CD4-positive, alpha-beta T cell treated with Interferon gamma for 1 hour (primary cell): Measurements from ENCODE around the gene MRPS26.
A peak's percentile ranks its signal among the peaks of the same experiment; 100 is the strongest.
"Not testable (repeated sequence)": the region's sequence is repeated elsewhere in the genome, so short reads cannot be mapped to it uniquely, and the experiment has no call there.

ENCODE experiments used
- DNase-seq: peaks from one replicate; pipeline ENCODE4 v3.0.0-alpha.2; 2020

MRPS26 gene

DNA sequence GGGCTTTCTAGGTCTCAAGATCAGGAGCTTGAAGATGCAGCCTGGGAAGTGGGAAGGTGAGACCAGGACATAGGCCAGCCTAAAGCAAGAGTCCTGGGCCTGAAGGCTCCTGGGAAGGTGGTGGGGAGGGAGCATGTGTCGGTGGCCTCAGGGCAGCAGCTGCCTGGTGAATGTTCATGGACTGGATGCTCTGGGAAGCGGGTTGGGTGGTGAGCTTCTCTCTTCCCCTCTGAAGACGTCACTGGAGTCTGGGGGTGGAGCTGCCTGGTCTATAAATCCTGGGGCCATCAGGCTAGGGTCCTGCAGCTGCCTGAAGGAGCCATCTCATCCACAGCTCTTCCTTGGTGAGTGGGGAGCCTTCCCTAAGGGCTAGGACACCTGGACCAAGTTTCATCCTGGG lies 2.5 kb upstream of the MRPS26 start, which contains the start of gene GNRH2:
Gene GNRH2 (plus strand): TSS at position 301 of the 400 bp plus-strand sequence. CDS start 793 bp downstream, outside the sequence.
- DNase-seq, result no peak

DNA sequence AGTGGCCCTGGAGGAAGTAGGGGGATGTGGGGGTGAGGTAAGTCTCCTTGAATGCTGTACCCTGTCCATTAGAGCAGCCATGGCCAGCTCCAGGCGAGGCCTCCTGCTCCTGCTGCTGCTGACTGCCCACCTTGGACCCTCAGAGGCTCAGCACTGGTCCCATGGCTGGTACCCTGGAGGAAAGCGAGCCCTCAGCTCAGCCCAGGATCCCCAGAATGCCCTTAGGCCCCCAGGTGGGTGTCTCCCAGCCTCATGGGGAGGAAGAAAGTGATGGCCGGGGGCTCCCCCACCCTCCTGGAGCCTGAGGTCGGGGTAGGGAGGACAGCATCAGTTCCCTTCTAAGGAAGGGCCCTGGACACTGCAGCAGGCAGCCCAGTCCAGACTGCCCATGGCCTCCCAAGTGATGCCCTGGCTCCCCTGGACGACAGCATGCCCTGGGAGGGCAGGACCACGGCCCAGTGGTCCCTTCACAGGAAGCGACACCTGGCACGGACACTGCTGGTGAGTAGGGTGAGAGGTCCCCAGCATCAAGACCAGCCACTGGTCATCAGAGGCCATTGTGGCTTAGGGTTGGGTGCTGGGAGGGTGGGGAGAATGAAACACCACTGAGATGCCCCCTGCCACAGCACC lies 1.4 kb upstream of the MRPS26 start:
- no peak for DNase-seq

DNA sequence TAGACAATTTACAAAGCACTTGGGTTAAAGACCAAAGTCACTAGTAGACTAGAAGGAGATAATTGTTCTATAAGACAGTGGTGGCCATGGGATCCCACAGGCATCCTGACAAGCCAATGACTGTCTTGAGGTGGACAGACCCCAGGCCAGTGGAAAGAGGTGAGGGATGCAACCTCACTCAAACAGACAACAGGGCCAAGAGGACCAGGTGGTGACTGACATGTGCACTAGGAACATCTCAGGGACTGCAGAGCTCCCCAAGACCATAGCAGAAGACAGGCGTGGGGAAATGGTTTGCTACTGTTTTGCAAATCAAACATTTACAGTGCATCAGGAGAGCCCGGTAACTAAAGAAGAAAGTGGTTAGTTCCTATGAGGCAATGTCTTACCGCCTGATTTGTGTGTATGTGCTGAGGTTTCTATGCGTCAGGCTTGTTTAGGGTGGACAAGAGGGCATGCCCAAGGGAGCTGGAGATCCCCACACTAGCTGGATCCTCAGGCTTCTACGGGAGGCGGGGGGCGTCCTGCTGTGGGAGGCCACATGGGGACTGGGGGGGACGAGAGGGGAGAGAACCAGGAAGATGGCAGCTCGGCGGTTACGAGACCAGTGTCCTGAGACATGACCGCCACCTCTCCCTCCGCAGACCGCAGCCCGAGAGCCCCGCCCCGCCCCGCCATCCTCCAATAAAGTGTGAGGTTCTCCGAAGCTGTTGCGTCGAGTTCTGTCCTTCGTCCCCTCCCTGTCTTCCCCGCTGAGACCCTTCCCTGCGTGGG lies 623 bp upstream of the MRPS26 start:
- DNase-seq, result peak; percentile 55

DNA sequence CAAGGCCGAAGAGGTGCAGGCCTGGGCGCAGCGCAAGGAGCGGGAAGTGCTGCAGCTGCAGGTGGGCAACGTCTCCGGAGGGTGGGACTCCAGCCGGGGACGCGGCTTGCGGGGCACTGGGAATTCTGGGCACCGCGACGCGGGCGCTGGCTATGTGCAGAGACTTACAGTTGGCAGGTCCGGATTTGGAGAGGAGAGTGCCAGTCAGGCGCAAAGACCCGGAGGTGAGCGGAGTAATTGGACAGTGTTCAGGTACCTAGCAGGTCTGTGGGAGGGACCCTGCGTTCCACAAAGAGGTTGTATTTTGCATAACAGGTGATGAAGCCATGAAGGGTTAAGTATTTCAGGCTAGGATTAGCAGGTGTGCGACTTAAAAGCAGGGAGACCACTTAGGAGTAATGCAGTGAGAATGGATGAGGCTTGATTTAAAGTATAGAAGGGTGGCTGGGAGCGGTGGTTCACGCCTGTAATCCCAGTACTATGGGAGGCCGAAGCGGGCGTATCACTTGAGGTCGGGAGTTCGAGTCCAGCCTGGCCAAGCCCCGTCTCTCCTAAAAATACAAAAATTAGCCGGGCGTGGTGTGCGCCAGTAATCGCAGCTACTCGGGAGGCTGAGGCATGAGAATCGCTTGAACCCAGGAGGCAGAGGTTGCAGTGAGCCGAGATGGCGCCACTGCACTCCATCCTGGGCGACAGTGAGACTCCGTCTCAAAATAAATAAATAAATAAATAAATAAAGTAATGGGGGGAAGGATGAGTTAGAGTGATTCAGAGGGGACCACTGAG lies 1.0 kb downstream of the MRPS26 start:
- no peak for DNase-seq

DNA sequence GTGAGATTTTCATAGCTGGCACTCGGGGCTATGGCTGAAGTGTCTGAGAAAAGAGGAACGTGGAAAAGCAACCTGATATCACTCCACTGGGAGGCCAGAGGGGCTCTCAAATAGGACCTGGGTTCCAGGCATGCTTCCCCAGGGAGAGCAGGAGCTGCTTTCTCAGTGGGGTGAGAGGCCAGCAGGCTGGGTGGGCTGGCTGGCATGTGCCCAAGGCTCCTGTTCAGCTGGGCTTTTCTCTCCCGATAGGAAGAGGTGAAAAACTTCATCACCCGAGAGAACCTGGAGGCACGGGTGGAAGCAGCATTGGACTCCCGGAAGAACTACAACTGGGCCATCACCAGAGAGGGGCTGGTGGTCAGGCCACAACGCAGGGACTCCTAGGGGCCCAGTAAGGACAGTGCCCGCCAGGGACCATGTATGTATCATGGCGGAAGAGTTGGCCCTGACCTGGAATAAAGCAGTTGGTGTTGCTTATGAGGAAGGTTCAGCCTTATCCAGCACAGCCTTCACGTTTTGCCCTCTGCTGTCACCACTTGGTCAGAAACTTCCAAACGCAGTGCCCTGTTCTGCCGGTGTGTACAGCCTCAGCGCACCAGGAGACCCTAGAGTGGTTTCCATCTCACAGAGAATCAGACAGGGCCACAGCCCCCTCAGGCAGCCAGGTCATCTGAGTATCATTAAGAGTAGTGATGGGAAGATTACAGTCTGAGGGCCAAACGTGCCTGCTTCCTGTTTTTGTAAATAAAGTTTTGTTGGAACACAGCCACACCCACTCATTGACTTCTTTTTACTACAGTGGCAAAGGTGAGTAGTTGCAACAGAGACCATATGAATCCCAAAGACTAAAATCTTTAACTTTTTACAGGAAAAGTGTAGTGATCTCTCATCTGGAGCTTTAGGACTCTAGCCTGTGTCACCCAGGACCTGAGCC lies 1.9 kb downstream of the MRPS26 start:
- no peak for DNase-seq

DNA sequence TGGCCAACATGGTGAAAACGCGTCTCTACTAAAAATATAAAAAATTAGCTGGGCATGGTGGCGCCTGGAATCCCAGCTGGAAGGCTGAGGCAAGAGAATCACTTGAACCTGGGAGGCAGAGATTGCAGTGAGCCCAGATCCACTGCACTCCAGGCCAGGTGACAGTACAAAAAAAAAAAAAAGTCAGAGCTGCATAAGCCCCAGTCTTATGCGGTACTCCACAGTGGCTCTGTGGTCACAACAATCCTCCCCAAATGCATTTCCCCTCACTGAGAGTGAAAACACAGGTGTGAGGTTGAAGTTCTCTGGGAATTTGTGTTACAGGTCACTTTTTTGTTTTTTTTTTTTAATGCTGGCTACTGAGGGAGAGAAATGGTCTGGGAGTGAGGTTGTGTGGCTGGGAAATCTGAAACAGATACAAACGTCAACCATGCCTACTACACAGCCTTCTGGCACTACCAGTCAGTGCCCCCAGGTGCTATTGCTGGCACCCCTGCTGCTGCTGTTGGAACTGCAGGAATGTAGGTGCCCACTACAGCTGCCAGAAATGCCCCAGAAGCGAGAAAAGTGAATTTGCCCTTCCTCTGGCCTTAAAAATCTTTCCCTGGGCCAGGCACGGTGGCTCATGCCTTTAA lies 5.7 kb downstream of the MRPS26 start:
- DNase-seq, result no peak

DNA sequence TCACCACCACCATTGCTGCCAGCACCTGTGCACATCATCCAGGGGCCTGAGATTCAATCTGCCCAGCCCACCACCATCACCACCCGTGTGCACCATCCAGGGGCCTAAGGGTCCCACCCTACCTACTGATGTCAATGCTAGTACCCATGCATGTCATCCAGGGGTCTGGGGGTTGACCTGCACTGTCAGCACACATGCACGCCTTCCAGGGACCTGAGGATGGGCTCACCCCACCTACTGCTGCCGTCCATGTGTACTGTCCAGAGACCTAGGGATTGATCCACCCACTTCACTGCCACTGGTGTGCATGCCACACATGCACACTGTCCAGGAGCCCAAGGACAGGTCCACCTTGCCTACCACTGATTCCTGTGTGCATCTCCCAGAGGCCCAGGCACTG lies 13.6 kb downstream of the MRPS26 start:
- no peak for DNase-seq

DNA sequence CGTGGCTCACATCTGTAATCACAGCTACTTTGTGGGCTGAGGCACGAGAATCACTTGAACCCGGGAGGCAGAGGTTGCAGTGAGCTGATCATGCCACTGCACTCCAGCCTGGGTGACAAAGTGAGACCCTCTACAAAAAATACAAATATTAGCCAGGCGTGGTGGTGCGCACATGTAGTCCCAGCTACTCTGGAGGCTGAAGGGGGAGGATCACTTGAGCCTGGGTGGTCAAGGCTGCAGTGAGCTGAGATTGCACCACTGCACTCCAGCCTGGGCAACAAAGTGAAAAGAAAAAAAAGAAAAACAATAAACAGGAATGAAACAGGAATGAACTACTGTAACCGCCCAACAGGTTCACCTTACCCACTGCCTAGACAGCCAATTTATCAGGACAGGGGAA lies 18.3 kb downstream of the MRPS26 start:
- not testable (repeated sequence) for DNase-seq

DNA sequence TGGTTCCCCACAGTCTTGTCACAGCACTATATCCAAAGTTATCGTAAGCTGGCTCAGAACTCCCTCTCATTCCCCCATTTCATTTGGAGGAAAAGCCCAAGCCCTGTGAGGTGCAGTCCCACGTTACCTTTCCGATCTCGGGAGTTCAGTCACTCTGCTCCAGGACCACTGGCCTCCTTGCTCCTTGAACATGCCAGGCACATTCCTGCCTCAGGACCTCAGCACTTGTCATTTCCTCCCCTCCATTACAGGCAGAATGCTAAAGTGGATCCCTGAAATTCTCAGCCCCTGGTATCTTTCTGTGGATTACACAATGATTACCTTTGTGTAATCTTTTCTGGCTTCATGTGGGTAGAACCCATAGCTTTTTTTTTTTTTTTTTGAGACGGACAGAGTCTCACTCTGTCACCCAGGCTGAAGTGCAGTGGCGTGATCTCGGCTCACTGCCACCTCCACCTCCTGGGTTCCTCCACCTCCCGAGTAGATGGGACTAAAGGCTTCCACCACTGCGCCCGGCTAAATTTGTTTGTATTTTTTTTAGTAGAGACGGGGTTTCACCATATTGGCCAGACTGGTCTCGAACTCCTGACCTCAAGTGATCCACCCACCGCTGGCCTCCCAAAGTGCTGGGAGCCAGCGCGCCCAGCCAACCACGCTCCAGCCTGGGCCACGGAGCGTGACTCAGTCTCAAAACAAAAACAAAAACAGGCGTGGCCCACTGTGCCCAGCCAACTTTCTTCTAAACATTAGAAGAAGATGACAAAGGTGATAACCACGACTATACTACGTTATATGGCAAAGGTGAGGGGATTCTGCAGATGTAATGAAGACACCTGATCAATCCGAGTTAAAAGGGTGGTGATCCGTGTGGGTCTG lies 21.5 kb downstream of the MRPS26 start:
- no peak for DNase-seq

DNA sequence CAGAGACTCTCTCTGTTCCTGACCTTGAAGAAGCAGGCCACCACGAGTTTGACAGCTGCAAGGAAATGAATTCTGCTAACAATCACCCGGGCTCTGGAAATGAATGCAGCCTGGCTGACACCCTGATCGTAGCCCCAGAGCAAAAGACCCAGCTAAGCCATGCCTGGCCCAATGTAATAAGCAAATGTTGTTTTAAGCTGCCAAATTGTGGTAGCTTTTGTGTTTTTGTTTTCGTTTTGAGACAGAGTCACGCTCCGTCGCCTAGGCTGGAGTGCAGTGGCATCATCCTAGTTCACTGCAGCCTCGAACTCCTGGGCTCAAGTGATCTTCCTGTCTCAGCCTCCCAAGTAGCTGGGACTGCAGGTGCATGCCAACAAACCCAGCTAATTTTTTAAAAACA lies 22.2 kb downstream of the MRPS26 start:
- no peak for DNase-seq

DNA sequence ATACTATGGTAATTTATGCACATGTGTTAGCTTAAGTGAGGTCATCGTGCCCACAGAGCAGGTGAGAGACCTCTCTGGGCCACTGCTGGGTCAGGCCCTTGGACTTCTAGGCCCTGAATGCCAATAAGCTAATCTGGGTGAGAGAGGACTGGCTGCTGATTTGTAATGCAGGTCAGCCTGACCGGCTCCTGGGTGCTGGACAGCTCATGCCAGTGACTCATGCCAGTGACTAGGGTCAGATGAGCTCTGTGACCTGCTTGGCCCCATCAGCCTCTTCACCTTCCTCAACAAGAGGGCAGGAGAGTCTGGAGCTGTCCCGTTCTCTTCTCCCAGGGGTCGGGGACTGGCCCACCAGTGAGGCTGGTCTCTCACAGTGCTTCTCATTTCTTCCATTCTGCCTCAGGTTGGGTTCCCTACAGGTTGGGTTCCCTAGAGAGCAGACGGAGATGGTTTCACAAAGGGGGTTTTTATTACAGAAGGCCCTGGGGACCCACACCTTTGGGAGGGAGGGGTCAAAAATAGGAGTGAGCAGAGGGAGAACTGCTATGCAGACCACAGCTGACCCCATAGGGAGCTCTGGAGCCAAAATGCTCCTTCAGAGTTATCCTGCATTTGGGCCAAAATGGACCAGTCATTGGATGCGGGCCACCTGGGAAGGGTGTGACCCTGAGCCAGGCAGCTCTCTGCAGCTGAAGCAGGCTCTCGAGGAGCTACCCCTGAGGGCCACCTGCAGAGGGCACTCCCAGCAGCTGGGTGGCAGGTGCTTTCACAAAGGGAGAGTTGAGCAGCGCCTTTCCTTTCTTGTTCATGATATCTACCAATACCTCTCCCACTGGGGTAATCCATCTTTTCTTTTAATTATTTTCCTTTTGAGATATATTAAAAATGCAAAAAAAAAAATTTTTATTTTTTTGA lies 23.4 kb downstream of the MRPS26 start:
- DNase-seq, result peak; percentile 38

DNA sequence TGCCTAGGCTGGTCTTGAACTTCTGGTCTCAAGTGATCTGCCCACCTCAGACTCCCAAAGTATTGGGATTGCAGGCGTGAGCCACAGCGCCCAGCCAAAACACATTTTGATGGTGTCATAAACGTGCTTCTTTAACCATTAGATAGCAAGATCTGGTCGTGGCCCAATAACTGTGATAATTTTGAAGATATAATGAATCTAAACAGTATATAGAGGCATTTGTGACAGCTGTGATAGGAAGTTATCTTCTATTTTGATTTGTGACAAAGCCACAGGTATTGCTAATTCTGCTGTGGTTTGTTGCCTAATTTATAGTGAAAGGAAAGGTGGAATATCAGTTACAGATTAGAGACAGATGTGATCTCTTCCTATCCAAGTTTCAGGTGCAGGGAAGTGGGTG lies 24.9 kb downstream of the MRPS26 start:
- DNase-seq, result no peak

DNA sequence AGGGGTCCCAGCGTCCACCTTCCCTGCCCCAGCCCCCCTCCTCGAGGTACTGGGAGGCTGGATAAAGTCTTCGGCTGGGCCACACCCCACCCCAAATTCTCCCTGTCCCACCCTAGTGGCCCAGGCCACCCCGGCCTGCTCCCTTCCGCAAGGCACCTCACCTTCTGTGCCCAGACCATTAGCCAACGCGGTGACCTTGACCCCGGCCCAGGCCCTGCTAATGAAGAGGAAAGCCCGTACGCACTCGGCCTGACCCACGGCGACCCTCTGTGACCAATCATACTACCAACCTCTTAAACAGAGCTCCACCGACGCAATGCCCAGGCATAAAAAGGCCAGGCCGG lies 25.4 kb downstream of the MRPS26 start:
- no peak for DNase-seq

DNA sequence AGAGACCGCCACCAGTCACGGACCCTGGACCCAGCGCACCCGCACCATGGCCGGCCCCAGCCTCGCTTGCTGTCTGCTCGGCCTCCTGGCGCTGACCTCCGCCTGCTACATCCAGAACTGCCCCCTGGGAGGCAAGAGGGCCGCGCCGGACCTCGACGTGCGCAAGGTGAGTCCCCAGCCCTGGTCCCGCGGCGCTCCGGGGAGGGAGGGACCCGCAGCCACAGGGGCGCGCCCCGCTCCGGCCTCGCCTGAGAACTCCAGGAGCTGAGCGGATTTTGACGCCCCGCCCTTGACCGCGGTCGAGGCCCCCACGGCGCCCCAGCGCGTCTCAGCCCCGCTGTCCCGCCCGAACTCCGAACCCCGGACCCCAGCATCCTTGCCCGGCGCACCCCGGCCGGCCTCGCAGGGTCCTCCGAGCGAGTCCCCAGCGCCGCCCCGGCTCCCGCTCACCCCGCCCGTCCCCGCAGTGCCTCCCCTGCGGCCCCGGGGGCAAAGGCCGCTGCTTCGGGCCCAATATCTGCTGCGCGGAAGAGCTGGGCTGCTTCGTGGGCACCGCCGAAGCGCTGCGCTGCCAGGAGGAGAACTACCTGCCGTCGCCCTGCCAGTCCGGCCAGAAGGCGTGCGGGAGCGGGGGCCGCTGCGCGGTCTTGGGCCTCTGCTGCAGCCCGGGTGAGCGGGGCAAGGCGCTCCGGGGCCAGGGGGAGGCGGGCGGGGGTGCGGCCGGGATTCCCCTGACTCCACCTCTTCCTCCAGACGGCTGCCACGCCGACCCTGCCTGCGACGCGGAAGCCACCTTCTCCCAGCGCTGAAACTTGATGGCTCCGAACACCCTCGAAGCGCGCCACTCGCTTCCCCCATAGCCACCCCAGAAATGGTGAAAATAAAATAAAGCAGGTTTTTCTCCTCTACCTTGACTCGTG lies 26.0 kb downstream of the MRPS26 start, which contains the start of gene OXT:
Gene OXT (plus strand): TSS at position 11 of the 920 bp plus-strand sequence. CDS start 36 bp downstream, at position 47.
- DNase-seq, result peak; percentile 78

DNA sequence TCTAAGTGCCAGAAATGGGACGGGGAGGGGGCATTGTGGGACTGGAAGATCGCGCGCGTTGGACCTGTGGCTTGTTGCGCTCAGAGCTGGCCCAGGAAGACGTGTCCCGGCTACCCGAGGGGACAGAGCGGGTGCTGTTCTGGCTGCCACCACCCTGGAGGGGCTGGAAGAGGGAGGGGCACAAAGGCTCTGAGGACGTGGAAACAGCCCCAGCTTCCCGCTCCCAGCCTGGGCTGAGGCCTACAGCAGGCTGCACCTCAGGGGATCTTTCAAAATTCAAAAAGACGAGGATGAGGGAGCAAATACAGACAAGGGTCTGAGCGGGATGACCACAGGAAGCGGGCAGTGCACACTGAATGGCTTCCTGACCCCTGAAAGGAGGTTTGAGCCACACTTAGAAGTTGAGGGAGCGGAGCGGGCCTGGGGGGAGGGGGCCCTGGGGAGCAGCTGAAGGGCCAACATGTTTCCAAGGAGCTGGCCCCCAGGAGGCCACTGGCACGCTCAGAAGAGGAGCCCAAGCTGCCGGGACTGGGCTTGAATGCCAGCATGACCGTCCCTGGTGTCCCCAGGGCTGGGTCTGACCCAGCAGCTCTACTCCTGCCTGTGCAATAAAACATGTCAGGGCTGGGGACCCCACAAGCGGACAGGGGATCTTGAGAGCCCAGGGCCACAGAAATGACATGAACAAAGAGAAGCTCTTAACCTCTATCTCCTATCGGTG lies 26.8 kb downstream of the MRPS26 start:
- DNase-seq, result no peak

DNA sequence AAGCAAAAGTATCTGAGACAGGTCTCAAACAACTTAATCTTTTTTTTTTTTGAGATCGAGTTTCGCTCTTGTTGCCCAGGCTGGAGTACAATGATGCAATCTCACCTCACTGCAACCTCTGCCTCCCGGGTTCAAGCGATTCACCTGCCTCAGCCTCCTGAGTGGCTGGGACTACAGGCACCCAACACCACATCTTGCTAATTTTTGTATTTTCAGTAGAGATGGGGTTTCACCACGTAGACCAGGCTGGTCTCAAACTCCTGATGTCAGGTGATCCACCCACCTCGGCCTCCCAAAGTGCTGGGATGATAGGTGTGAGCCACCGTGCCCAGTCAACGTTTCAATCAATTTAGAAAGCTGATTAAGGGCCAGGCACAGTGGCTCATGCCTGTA lies 27.4 kb downstream of the MRPS26 start:
- not testable (repeated sequence) for DNase-seq

DNA sequence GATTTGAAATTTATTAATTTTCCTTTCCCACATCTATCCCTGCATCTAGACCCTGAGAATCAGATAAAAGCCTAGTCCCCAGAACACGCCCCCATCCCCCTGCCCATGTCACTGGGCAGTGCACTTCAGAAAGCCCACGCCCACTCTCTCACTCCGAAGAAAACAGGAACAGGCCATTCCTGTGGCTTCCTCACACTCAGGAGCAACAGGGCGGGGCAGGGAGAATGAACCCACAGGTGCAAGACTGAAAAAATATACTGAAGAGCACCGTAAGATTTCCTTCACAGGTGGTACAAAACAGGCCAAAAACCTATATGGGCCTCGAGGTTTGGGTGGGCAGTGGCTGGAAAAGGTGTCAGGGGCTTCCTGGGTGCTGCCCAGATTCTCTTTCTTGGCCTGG lies 29.0 kb downstream of the MRPS26 start:
- no peak for DNase-seq

DNA sequence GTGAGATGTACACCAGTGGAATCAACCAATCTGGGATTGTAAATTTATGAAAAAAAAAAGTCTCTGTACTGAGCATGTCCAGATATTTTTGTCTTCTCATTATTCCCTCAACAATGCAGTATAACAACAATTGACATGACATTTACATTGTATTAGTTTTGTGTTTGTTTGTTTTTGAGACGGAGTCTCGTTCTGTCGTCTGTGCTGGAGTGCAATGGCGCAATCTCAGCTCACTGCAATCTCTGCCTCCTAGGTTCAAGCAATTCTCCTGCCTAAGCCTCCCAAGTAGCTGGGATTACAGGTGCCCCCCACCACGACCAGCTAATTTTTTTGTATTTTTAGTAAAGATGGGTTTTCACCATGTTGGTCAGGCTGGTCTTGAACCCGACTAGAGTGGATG lies 29.5 kb downstream of the MRPS26 start:
- not testable (repeated sequence) for DNase-seq
